IMR-90 (cell line): ENCODE measurements around the gene ARHGEF4. TPM values are rescaled to one million over a fixed set of nuclear protein-coding genes. Genes with fewer than 3 reads are reported as not detected.

ENCODE experiments used
- ATAC-seq: fragments of 200-7000 bp; cut with Tn5 transposase; 2 replicates; pipeline ENCODE4 v1.9.1; 2020; ENCODE audit warnings: low read depth, mild to moderate bottlenecking, moderate library complexity
- BruUV-seq: library from RNA; stranded (reverse); fragments of 400-500 nt; replicated peaks from 2 replicates; lab custom pipeline; 2021; lab: Mats Ljungman, UMichigan
- CTCF ChIA-PET: fragments of 300-600 bp; formaldehyde crosslinking; extraction: SDS; loops from one replicate; lab custom pipeline; 2021; ENCODE audit warnings: antibody characterized with exemption; lab: Yijun Ruan, JAX
- POLR2A ChIA-PET: fragments of 300-600 bp; sonication (Branson Sonifier 250); formaldehyde crosslinking; loops from one replicate; lab custom pipeline; 2022; ENCODE audit warnings: antibody characterized with exemption; ENCODE audit not compliant: unreplicated experiment; lab: Charles Lee
- DNase-seq: peaks from one replicate; pipeline ENCODE4 v3.0.0; 2013
- H2AFZ ChIP-seq: replicated peaks from 2 replicates; pipeline ENCODE3; 2013; ENCODE audit warnings: low read length, mild to moderate bottlenecking; ENCODE audit not compliant: poor library complexity
- H2AK5ac ChIP-seq: 2 replicates; pipeline ENCODE4 v1.6.1; 2013; ENCODE audit warnings: low read depth, low read length, inconsistent platforms
- H2AK9ac ChIP-seq: replicated peaks from 2 replicates; pipeline ENCODE3; 2013; ENCODE audit warnings: mild to moderate bottlenecking, low read depth, low read length, moderate library complexity; ENCODE audit not compliant: poor library complexity
- H2BK120ac ChIP-seq: 2 replicates; pipeline ENCODE4 v1.6.1; 2013; ENCODE audit warnings: low read depth, low read length, inconsistent platforms
- H2BK15ac ChIP-seq: 3 replicates; pipeline ENCODE4 v1.6.1; 2013; ENCODE audit warnings: low read depth, low read length, inconsistent platforms
- H2BK20ac ChIP-seq: 2 replicates; pipeline ENCODE4 v1.6.1; 2013; ENCODE audit warnings: low read depth, mild to moderate bottlenecking, inconsistent platforms, low read length, moderate library complexity
- H2BK5ac ChIP-seq: 2 replicates; pipeline ENCODE4 v1.6.1; 2013; ENCODE audit warnings: mild to moderate bottlenecking, low read depth, low read length, inconsistent platforms; ENCODE audit not compliant: poor library complexity, severe bottlenecking
- H3K14ac ChIP-seq: replicated peaks from 2 replicates; pipeline ENCODE4 v1.6.1; 2013; ENCODE audit warnings: low read depth, low read length, inconsistent platforms
- H3K18ac ChIP-seq: 2 replicates; pipeline ENCODE4 v1.6.1; 2013; ENCODE audit warnings: low read depth, low read length, control low read depth
- H3K23ac ChIP-seq: 2 replicates; pipeline ENCODE4 v1.6.1; 2013; ENCODE audit warnings: low read depth, low read length, inconsistent platforms
- H3K27ac ChIP-seq: 2 replicates; pipeline ENCODE4 v1.5.1; 2013; ENCODE audit warnings: mild to moderate bottlenecking, control low read depth, low read length; ENCODE audit not compliant: insufficient read depth
- H3K27me3 ChIP-seq: 2 replicates; pipeline ENCODE4 v1.6.1; 2013; ENCODE audit warnings: low read length; ENCODE audit not compliant: control insufficient read depth, insufficient read depth
- H3K36me3 ChIP-seq: 2 replicates; pipeline ENCODE4 v1.6.1; 2013; ENCODE audit warnings: low read length, mixed read lengths; ENCODE audit not compliant: control insufficient read depth, insufficient read depth
- H3K4ac ChIP-seq: 2 replicates; pipeline ENCODE4 v1.6.1; 2013; ENCODE audit warnings: low read depth, low read length, inconsistent platforms
- H3K4me1 ChIP-seq: 2 replicates; pipeline ENCODE4 v1.6.1; 2013; ENCODE audit warnings: low read length, mixed read lengths; ENCODE audit not compliant: control insufficient read depth, insufficient read depth
- H3K4me2 ChIP-seq: 2 replicates; pipeline ENCODE4 v1.6.1; 2013; ENCODE audit warnings: low read depth, mild to moderate bottlenecking, control low read depth, low read length, moderate library complexity
- H3K4me3 ChIP-seq: 2 replicates; pipeline ENCODE4 v1.5.1; 2013; ENCODE audit warnings: low read depth, mild to moderate bottlenecking, control low read depth, low read length, moderate library complexity; ENCODE audit not compliant: insufficient read depth
- H3K56ac ChIP-seq: 2 replicates; pipeline ENCODE4 v1.6.1; 2013; ENCODE audit warnings: low read length, inconsistent platforms; ENCODE audit not compliant: insufficient read depth; ENCODE audit errors: extremely low read depth
- H3K79me1 ChIP-seq, 2 experiments: 2 replicates each; pipeline ENCODE4 v1.6.1; 2013; ENCODE audit warnings: low read length in 2 of 2, inconsistent platforms in 1 of 2, low read depth in 1 of 2
- H3K9ac ChIP-seq: 2 replicates; pipeline ENCODE4 v1.6.1; 2013; ENCODE audit warnings: low read depth, low read length, control low read depth
- H3K9me1 ChIP-seq: 2 replicates; pipeline ENCODE4 v1.6.1; 2013; ENCODE audit warnings: low read length, inconsistent platforms; ENCODE audit not compliant: insufficient read depth
- H3K9me3 ChIP-seq: 2 replicates; pipeline ENCODE4 v1.6.1; 2013; ENCODE audit warnings: low read length; ENCODE audit not compliant: control insufficient read depth, insufficient read depth
- H4K20me1 ChIP-seq: 2 replicates; pipeline ENCODE4 v1.6.1; 2013; ENCODE audit warnings: low read length, inconsistent platforms; ENCODE audit not compliant: insufficient read depth
- H4K5ac ChIP-seq: 2 replicates; pipeline ENCODE4 v1.6.1; 2013; ENCODE audit warnings: mild to moderate bottlenecking, low read depth, low read length, control low read depth
- H4K8ac ChIP-seq, 2 experiments: 2 replicates each; pipeline ENCODE4 v1.6.1; 2013; ENCODE audit warnings: low read depth in 2 of 2, low read length in 2 of 2, control low read depth in 1 of 2, inconsistent platforms in 1 of 2
- H4K91ac ChIP-seq: 2 replicates; pipeline ENCODE4 v1.6.1; 2013; ENCODE audit warnings: low read depth, low read length, inconsistent platforms; ENCODE audit not compliant: insufficient read depth
- BHLHE40 ChIP-seq: fragments of 150-350 bp; IDR thresholded peaks from 2 replicates; pipeline ENCODE4 v1.6.1; 2016; ENCODE audit warnings: mild to moderate bottlenecking, low read depth, low read length
- CEBPB ChIP-seq: IDR thresholded peaks from 2 replicates; pipeline ENCODE4 v1.6.1; 2012; ENCODE audit warnings: low read depth, low read length, improper control_type of control experiment
- CHD1 ChIP-seq: IDR thresholded peaks from 2 replicates; pipeline ENCODE4 v1.6.1; 2012; ENCODE audit warnings: low read depth, low read length, improper control_type of control experiment
- MAFK ChIP-seq: IDR thresholded peaks from 2 replicates; pipeline ENCODE4 v1.6.1; 2012; ENCODE audit warnings: low read depth, low read length, improper control_type of control experiment
- MAZ ChIP-seq: IDR thresholded peaks from 2 replicates; pipeline ENCODE4 v1.6.1; 2012; ENCODE audit warnings: low read depth, mild to moderate bottlenecking, low read length, improper control_type of control experiment, moderate library complexity, borderline replicate concordance
- POLR2A ChIP-seq: IDR thresholded peaks from 2 replicates; pipeline ENCODE4 v1.6.1; 2012; ENCODE audit warnings: mild to moderate bottlenecking, low read depth, low read length
- RAD21 ChIP-seq: IDR thresholded peaks from 2 replicates; pipeline ENCODE4 v1.6.1; 2012; ENCODE audit warnings: low read length, improper control_type of control experiment
- RCOR1 ChIP-seq: IDR thresholded peaks from 2 replicates; pipeline ENCODE4 v1.6.1; 2012; ENCODE audit warnings: mild to moderate bottlenecking, low read length, improper control_type of control experiment; ENCODE audit not compliant: insufficient replicate concordance
- WGBS, 2 experiments: methylation state at CpG; one replicate each; pipeline versions ENCODE4 v1.1.5 to v1.1.7; 2013; ENCODE audit warnings: missing lambda C conversion rate in 2 of 2; ENCODE audit not compliant: insufficient read length in 1 of 2; ENCODE audit errors: extremely low coverage in 2 of 2; 5-methylcytosine and 5-hydroxymethylcytosine counted together
- dilution Hi-C: fragments of 300-500 bp; cut with HindIII; formaldehyde crosslinking; loops from one replicate; pipeline ENCODE4 v1.14.3; 2018; ENCODE audit warnings: low sequenced_read_pairs; ENCODE audit not compliant: unreplicated experiment
- in situ Hi-C: fragments of 300-500 bp; cut with MboI; formaldehyde crosslinking; loops from 3 replicates; pipeline ENCODE4 v1.14.3; 2019; ENCODE audit warnings: low sequenced_read_pairs, inconsistent platforms, mixed read lengths
- intact Hi-C: fragments of 100-400 bp; cut with micrococcal nuclease; formaldehyde crosslinking; loops from 2 replicates; pipeline ENCODE4 v1.10.0; 2022
- polyA plus RNA-seq, 3 experiments: library from polyadenylated mRNA; depleted of rRNA; stranded (reverse); fragments of >200 nt; gene quantifications; 2 replicates each; pipeline ENCODE4 v1.2.3, GENCODE V29; 2012; ENCODE audit warnings: low replicate concordance in 1 of 3
- total RNA-seq: library from RNA; depleted of rRNA; stranded (reverse); fragments of >200 nt; gene quantifications from 2 replicates; pipeline ENCODE4 v1.2.3, GENCODE V29; 2012
- TF ChIP-seq, protein P1 (sequence below): fragments of 150-350 bp; IDR thresholded peaks from 2 replicates; pipeline ENCODE4 v1.6.1; 2016; ENCODE audit warnings: low read depth, mild to moderate bottlenecking, low read length, moderate library complexity, borderline replicate concordance
- TF ChIP-seq, protein P2 (sequence below): fragments of 150-350 bp; IDR thresholded peaks from 2 replicates; pipeline ENCODE4 v1.6.1; 2017; ENCODE audit warnings: mild to moderate bottlenecking, antibody characterized with exemption, low read length, low read depth

Gene ARHGEF4
- total and polyA plus RNA-seq, 2 of the 4 experiments (the other 2 are of a cell fraction), result 2.7 to 5.0 TPM

DNA sequence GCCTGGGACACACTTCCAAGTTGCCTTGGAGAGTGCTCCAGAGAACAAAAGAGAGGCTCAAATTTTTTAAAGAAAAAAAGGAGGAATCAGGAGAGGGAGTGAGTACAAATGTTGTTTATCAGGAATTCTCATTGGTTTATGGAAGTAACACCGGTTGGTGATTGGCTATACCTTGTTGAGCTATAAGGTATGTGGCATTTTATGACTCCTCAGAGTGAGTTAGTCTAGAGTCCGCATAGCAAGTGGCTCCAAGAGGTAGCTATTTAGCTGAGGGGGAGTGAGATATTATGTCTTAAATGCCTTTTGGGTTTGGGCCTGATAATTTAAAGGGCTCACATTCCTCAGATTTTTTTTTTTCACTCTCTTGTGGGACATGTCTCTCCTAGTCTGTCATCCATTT is 85.7 kb downstream of the ARHGEF4 start:
- Histone ChIP-seq H2AFZ (no peak overlapping the region), H3K56ac (no peak overlapping the region), H2AK5ac (no peak overlapping the region), H4K20me1 (no peaks in the 10 kb centered on the region), H4K91ac (no peak overlapping the region), H3K27ac (no peak overlapping the region), H3K79me1 (no peaks in the 10 kb centered on the region), H3K9me1 (no peaks in the 10 kb centered on the region), H3K4me3 (no peak overlapping the region), H3K36me3 (no peaks in the 10 kb centered on the region), H3K4ac (no peak overlapping the region), H3K27me3 (no peaks in the 10 kb centered on the region), H4K5ac (no peak overlapping the region), H3K4me2 (no peak overlapping the region), H3K18ac (no peak overlapping the region), H4K8ac (no peak overlapping the region), H3K14ac (no peak overlapping the region), H2BK15ac (no peak overlapping the region), H3K4me1 (no peaks in the 10 kb centered on the region), H2BK120ac (no peak overlapping the region), H3K23ac (no peak overlapping the region), H3K9me3 (no peaks in the 10 kb centered on the region), H2AK9ac (no peak overlapping the region), H3K9ac (no peak overlapping the region), H2BK20ac (no peak overlapping the region), H2BK5ac (no peak overlapping the region)
- WGBS, 2 experiments, result no CpG with 5 or more reads among the region's 2 CpGs
- TF ChIP-seq CEBPB, result no peak
- TF ChIP-seq RCOR1, result no peak
- no peak for TF ChIP-seq BHLHE40
- TF ChIP-seq CHD1, result no peak
- no peak for TF ChIP-seq RAD21
- TF ChIP-seq, protein P1, sequence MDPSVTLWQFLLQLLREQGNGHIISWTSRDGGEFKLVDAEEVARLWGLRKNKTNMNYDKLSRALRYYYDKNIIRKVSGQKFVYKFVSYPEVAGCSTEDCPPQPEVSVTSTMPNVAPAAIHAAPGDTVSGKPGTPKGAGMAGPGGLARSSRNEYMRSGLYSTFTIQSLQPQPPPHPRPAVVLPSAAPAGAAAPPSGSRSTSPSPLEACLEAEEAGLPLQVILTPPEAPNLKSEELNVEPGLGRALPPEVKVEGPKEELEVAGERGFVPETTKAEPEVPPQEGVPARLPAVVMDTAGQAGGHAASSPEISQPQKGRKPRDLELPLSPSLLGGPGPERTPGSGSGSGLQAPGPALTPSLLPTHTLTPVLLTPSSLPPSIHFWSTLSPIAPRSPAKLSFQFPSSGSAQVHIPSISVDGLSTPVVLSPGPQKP, result no peak
- no peak for TF ChIP-seq MAFK
- TF ChIP-seq POLR2A, result no peak
- TF ChIP-seq, protein P2, sequence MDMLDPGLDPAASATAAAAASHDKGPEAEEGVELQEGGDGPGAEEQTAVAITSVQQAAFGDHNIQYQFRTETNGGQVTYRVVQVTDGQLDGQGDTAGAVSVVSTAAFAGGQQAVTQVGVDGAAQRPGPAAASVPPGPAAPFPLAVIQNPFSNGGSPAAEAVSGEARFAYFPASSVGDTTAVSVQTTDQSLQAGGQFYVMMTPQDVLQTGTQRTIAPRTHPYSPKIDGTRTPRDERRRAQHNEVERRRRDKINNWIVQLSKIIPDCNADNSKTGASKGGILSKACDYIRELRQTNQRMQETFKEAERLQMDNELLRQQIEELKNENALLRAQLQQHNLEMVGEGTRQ, result no peak
- no peak for TF ChIP-seq MAZ
- in situ Hi-C loops (no loop called here), dilution Hi-C loops (no loop called here), intact Hi-C loops (no loop called here)
- CTCF ChIA-PET, result interaction anchor here (0.6 kb wide), 1 partner anchor 413 kb away, joined by 5 read pairs; no protein-coding TSS in a partner anchor
- no TSS peak for BruUV-seq
- ATAC-seq, result no peak
- POLR2A ChIA-PET, result no interaction called here
- DNase-seq, result no peak
